Renal cortical epithelial cell (primary cell): Measurements from ENCODE around the gene TRNAU1AP. TPM values are rescaled to one million over a fixed set of nuclear protein-coding genes. Genes with fewer than 3 reads are reported as not detected.
"Not testable (repeated sequence)": the region's sequence is repeated elsewhere in the genome, so short reads cannot be mapped to it uniquely, and the experiment has no call there.

Experiments
- DNase-seq: peaks from one replicate; pipeline ENCODE4 v3.0.0-alpha.2; 2011; ENCODE audit warnings: low read depth
- total RNA-seq: library from RNA; depleted of rRNA; stranded (reverse); fragments of >200 nt; gene quantifications from 2 replicates; pipeline ENCODE4 v1.2.3, GENCODE V29; 2014

The TRNAU1AP gene
- total RNA-seq, 1 donor from 2014 or later = 24.7 TPM

- DNase-seq = no peak
These were observed 24.3 kb downstream of the TRNAU1AP start for GRCh38 chr1:28577052-28577678.

- DNase-seq = no peak
These were observed 25.1 kb downstream of the TRNAU1AP start for GRCh38 chr1:28577738-28578536.

- no peak for DNase-seq
These were observed 25.9 kb downstream of the TRNAU1AP start for GRCh38 chr1:28578696-28579218.

DNA sequence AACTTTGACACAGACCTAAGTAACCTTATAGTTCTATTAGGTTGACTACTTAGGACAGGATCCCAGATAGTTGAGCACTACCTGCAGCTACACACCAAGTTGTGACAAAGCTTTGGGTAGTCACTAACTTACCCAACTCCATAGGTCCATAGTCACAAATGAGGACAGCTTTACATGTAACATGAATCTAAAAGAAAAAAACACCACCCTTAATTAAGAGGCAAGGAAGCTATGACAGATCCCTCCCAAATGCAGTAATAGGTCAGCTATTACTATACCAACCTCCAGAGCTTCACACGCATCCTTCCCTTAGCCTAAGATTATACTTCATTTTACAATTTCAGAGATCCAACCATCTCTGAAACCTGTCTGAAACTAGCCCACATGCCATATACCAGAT, 26.5 kb downstream of the TRNAU1AP start:
- no peak for DNase-seq

- peak; percentile 41 for DNase-seq
These were observed 28.0 kb downstream of the TRNAU1AP start for GRCh38 chr1:28580722-28581530.

GRCh38 chr1:28581531-28582247, 28.8 kb downstream of the TRNAU1AP start:
- DNase-seq = peak; percentile 83

GRCh38 chr1:28582248-28582615, 29.3 kb downstream of the TRNAU1AP start:
- peak; percentile 32 for DNase-seq

GRCh38 chr1:28586585-28587391, 33.9 kb downstream of the TRNAU1AP start:
- peak; percentile 83 for DNase-seq

GRCh38 chr1:28591708-28592320, 38.9 kb downstream of the TRNAU1AP start, which contains the start of gene RAB42:
RAB42 (plus strand) TSS chr1:28592265; CDS start chr1:28592512, 247 bp downstream.
- no peak for DNase-seq

DNA sequence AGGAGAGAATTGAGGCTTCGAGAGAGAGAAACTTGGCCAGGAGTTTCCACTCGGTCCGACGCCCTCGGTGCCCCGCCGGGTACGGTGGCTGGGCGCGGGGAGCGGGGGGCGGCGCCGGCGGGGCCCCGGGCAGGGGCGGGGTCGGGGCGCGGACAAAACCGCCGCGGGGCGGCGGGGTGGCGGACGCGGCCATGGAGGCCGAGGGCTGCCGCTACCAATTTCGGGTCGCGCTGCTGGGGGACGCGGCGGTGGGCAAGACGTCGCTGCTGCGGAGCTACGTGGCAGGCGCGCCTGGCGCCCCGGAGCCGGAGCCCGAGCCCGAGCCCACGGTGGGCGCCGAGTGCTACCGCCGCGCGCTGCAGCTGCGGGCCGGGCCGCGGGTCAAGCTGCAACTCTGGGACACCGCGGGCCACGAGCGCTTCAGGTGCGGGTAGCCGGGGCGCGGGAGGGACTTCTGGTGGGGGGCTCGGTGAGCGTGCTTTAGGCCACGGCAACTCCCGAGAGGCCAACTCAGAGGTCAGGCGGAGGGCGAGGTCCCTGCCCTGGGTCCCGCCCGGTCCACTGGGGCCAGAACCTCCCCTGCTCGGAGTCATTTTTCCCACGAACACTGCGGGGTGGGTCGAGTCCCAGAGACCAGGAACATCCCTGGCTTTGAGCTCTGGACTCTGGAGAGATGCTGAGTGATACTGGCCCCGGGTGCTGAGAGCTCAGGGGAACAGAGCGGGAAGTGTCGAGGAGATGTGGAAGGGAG, 39.6 kb downstream of the TRNAU1AP start:
- no peak for DNase-seq

GRCh38 chr1:28593988-28594356, 41.1 kb downstream of the TRNAU1AP start:
- DNase-seq = not testable (repeated sequence)

- peak; percentile 56 for DNase-seq
These were observed 42.0 kb downstream of the TRNAU1AP start for GRCh38 chr1:28594686-28595411.

GRCh38 chr1:28595412-28596191, 42.7 kb downstream of the TRNAU1AP start:
- no peak for DNase-seq

- not testable (repeated sequence) for DNase-seq
These were observed 43.4 kb downstream of the TRNAU1AP start for GRCh38 chr1:28596276-28596675.

DNA sequence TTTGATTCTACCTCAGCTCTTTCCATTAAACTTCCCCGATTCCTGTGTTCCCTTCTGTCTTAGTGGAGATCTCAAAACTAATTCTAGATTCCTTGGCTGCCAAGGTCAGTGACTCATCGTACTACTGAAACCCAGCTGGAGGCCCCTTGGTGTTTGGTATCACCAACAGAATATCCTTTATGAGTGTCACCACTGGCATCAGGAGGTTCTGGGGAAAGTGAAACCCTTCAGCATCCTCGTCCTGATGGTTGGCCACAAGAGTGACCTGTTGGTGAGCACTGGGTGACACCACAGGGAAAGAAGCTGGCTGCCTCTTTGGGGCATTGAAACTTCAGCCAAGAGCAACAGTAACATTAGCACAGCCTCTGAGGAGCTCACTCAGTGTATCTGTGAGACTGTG, 48.8 kb downstream of the TRNAU1AP start:
- DNase-seq = peak; percentile 91

DNA sequence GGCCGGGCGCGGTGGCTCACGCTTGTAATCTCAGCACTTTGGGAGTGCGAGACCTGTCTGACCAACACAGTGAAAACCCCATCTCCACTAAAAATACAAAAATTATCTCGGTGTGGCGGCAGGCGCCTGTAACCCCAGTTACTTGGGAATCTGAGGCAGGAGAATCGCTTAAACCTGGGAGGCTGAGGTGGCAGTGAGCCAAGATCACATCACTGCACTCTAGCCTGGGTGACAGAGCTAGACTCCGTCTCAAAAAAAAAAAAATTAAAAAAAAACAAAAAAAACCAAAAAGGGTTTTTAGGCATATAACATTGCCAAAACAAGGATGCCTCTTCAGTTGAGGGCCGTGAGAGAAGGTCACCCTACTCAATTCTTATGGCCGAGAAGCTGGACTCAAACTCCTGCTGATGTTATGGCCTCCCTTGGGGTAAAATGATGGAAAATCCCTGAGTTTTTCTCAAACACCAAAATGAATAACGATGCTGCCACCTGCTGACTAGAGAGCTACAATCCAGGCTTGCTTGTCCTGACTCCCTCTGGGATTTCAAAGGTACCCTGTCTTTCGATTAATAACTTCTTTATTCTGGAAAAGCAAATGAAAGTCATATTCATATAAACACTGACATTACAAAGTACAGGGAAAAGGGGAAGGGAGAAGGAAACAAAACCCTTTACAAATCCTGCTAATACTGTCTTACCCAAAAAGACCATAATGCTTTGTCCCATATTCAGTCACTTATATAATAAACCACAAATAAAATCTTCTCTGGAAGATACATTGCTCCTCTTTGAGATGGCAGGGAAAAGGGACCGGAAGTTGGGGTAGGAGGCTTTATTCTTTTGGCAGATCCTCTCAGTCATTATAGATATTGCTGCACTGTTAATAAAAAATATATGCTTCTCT, 49.9 kb downstream of the TRNAU1AP start:
- DNase-seq = peak; percentile 76

DNA sequence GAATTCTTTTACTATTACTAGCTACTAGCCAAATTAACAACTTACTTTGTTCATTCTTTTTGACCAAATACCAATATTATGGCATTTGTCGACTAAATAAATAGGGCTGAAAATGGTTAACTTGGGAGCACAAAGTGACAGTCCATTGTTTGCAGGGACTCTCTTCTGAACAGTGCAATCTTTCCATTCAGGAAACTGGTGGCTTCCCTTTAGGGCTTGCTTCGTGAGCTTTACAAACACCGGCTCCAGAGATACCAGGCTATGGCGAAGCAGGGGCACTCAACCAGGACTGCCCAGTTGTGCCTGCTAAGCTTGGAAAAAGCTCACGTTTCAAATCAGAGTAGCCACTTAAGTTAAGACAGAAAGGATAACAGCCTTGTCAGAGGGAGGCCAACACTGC, 51.5 kb downstream of the TRNAU1AP start:
- DNase-seq = no peak
